Fibroblast of lung (primary cell): ENCODE measurements around the gene PCSK6.

Source experiments
- CTCF ChIP-seq, 2 donors: IDR thresholded peaks in 1 of 2; conservative IDR thresholded peaks in 1 of 2; 1 replicate in 1 of 2; 2 replicates in 1 of 2; pipeline ENCODE4 v1.5.1; 2011 to 2012; ENCODE audit warnings: low read length in 2 of 2, control low read depth in 1 of 2, inconsistent platforms in 1 of 2, low read depth in 1 of 2, mild to moderate bottlenecking in 1 of 2
- EZH2 ChIP-seq: IDR thresholded peaks from 2 replicates; pipeline ENCODE4 v1.5.1; 2012; ENCODE audit warnings: low read length, control low read depth, mild to moderate bottlenecking; ENCODE audit errors: missing control alignments

DNA sequence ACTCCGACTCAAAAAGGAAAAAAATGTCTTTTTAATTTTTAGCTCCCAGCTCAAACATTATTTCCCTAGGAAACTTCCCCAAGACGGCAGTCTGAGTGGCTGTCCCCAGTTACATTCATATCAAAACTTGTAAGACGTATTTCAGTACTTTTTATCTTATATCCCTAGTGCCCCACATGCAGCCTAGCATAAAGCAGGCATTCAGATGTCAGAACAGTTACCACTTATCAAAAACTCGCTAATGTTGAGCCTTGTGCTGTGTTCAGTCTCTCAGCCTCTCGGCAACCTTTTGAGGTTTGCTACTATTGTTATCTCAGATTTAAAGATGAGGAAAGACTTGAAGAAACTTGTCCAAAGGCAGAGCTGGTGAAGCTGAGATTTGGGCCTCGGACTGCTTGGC, 205.6 kb downstream of the PCSK6 start:
- TF ChIP-seq CTCF (conservative IDR thresholded peaks at IDR 0.05 in 1 of 2, IDR thresholded peaks at IDR 0.05 in 1 of 2; ENCODE audit: low read depth in 1 of 2, low read length in 2 of 2) (no peak), EZH2 (no peak)
